Measurements from ENCODE around the gene ACTL6B.

Gene ACTL6B

DNA sequence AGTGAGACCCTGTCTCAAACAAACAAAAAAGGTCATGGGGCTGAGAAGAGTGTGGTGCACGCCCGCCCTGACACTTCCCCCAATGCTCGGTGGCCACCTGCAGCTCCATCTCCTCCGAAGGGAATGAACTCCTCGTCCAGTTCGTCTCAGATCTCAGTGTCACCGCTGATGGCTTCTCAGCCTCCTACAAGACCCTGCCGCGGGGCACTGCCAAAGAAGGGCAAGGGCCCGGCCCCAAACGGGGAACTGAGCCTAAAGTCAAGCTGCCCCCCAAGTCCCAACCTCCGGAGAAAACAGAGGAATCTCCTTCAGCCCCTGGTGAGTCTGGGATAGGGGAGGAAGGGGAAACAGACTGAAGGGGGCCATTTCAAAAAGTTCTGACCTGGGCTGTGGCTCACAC, 49.9 kb downstream of the ACTL6B start:
- TF ChIP-seq NFIC (IDR thresholded peaks at IDR 0.05) (no peak), TAF1 (IDR thresholded peaks at IDR 0.05; ENCODE audit: low read depth) (no peak), ZBTB7A (IDR thresholded peaks at IDR 0.05; ENCODE audit: low read depth) (no peak), CREB1 (IDR thresholded peaks at IDR 0.05; ENCODE audit: low read depth) (no peak), TCF12 (IDR thresholded peaks at IDR 0.05; ENCODE audit: low read depth) (no peak), TEAD4 (IDR thresholded peaks at IDR 0.05) (no peak), EGR1 (IDR thresholded peaks at IDR 0.05) (no peak), EP300 (IDR thresholded peaks at IDR 0.05; ENCODE audit: borderline replicate concordance) (no peak), YY1 (IDR thresholded peaks at IDR 0.05; ENCODE audit: low read depth) (no peak), CEBPB (IDR thresholded peaks at IDR 0.05) (no peak)
- TF ChIP-seq, protein P1, sequence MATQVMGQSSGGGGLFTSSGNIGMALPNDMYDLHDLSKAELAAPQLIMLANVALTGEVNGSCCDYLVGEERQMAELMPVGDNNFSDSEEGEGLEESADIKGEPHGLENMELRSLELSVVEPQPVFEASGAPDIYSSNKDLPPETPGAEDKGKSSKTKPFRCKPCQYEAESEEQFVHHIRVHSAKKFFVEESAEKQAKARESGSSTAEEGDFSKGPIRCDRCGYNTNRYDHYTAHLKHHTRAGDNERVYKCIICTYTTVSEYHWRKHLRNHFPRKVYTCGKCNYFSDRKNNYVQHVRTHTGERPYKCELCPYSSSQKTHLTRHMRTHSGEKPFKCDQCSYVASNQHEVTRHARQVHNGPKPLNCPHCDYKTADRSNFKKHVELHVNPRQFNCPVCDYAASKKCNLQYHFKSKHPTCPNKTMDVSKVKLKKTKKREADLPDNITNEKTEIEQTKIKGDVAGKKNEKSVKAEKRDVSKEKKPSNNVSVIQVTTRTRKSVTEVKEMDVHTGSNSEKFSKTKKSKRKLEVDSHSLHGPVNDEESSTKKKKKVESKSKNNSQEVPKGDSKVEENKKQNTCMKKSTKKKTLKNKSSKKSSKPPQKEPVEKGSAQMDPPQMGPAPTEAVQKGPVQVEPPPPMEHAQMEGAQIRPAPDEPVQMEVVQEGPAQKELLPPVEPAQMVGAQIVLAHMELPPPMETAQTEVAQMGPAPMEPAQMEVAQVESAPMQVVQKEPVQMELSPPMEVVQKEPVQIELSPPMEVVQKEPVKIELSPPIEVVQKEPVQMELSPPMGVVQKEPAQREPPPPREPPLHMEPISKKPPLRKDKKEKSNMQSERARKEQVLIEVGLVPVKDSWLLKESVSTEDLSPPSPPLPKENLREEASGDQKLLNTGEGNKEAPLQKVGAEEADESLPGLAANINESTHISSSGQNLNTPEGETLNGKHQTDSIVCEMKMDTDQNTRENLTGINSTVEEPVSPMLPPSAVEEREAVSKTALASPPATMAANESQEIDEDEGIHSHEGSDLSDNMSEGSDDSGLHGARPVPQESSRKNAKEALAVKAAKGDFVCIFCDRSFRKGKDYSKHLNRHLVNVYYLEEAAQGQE (IDR thresholded peaks at IDR 0.05; ENCODE audit: low read depth): no peak

DNA sequence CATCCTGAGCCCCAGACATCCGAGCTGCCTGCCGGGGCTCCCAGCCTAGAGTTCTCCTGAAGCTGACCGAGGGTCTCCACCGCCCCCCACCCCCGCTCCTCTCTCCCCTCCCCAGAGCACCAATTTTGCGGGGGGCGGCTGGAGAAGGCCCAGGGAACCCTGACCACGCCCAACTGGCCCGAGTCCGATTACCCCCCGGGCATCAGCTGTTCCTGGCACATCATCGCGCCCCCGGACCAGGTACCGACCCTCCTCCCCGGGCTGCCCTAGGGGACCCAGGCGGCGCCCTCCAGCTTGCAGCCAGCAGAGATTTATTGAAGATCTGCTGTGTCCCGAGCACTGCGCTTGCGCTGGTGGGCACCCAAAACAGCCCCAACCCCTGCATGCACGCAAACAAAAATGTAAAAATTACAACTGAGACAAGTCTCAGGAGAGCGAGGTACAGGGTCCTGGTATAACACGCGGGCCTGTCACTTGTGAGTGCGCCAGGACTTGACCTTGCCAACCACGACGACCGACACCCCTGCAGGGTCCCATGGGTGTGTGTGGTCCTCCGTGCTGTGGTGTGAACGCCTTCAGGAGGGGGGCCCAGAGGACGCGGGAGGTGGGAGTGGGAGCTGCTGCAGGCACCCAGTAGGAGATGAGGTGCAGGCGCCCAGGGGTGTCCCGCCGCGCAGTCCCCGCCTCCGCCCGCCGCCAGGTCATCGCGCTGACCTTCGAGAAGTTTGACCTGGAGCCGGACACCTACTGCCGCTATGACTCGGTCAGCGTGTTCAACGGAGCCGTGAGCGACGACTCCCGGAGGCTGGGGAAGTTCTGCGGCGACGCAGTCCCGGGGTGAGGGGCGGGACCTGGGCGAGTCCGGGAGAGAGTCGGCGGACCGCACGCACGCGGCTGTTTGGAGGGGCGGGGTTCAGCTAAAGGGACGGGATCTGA, 51.0 kb downstream of the ACTL6B start:
- no peak for TF ChIP-seq TEAD4 (IDR thresholded peaks at IDR 0.05)
- peak; percentile 16; the same call in 1 of the 2 replicates for TF ChIP-seq ZBTB7A (IDR thresholded peaks at IDR 0.05; ENCODE audit: low read depth)

DNA sequence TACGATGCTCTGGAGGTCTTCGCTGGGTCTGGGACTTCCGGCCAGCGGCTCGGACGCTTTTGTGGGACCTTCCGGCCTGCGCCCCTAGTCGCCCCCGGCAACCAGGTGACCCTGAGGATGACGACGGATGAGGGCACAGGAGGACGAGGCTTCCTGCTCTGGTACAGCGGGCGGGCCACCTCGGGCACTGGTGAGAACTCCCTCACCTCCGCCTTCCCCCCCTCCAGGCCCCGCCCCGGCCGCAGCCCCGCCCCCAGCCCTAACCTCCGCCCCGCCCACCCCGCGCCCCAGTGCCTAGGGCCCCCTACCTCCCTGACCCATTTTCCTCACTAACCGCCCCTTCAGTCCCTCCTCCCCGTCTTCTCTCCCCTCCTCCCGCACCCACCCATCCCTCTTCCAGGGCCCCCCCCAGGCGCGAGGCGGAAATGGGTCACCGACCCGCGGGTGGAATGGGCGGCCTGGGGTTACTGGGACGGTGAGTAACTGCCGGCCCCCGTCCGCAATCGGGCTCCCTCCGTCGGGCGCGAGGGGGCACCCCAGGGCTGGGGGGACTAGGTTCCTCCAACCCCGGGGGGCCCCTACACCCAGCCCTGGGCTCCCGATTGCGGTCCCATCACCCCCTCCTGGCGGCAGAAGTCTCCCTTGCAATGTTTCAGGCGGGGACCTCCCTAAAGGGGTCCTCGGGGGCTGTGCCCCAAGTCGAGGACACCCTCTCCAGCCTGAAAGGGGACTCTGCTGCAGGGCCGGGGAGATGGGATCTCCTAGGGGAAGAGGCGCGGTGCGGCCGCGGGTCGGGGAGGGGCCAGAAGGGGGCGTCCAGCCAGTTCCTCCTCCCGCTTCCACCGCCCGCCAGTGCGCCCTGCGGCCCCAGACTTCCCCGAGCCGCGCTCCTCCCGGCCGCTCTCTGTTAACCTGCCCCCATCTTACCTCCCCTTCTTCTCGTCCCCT, 51.9 kb downstream of the ACTL6B start:
- TF ChIP-seq TEAD4 (IDR thresholded peaks at IDR 0.05) (no peak), FOXM1 (IDR thresholded peaks at IDR 0.05; ENCODE audit: borderline replicate concordance, low read depth) (no peak), RAD21 (IDR thresholded peaks at IDR 0.05; ENCODE audit: low read depth) (no peak), CEBPB (IDR thresholded peaks at IDR 0.05) (no peak), NFIC (IDR thresholded peaks at IDR 0.05) (no peak), ZBTB7A (IDR thresholded peaks at IDR 0.05; ENCODE audit: low read depth) (peak; percentile 87; the same call in 1 of the 2 replicates), TAF1 (IDR thresholded peaks at IDR 0.05; ENCODE audit: low read depth) (peak; percentile 19; the same call in 1 of the 2 replicates)
- TF ChIP-seq, protein P2, sequence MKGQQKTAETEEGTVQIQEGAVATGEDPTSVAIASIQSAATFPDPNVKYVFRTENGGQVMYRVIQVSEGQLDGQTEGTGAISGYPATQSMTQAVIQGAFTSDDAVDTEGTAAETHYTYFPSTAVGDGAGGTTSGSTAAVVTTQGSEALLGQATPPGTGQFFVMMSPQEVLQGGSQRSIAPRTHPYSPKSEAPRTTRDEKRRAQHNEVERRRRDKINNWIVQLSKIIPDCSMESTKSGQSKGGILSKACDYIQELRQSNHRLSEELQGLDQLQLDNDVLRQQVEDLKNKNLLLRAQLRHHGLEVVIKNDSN (IDR thresholded peaks at IDR 0.05): no peak
- TF ChIP-seq, protein P1 (IDR thresholded peaks at IDR 0.05; ENCODE audit: low read depth): no peak

DNA sequence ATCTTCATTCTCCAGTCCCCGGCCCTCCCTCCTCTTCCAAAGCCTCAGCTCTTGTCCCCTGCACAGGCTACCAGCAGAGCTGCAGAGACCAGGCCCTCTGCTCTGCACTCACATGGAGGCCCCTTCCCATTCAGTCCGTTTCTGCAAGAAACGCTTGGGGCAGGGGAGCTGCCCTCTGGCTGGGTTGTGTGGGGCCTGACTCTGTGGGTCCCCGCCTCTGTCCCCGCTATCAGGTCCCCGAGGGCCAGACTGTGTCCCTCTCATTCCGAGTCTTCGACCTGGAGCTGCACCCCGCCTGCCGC, 52.6 kb downstream of the ACTL6B start:
- no peak for TF ChIP-seq CEBPB (IDR thresholded peaks at IDR 0.05)
- no peak for TF ChIP-seq EP300 (IDR thresholded peaks at IDR 0.05; ENCODE audit: borderline replicate concordance)
- TF ChIP-seq, protein P3, sequence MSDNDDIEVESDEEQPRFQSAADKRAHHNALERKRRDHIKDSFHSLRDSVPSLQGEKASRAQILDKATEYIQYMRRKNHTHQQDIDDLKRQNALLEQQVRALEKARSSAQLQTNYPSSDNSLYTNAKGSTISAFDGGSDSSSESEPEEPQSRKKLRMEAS (IDR thresholded peaks at IDR 0.05): 0 out of 2 replicates have a peak, but pooled peaks have one; percentile 29

DNA sequence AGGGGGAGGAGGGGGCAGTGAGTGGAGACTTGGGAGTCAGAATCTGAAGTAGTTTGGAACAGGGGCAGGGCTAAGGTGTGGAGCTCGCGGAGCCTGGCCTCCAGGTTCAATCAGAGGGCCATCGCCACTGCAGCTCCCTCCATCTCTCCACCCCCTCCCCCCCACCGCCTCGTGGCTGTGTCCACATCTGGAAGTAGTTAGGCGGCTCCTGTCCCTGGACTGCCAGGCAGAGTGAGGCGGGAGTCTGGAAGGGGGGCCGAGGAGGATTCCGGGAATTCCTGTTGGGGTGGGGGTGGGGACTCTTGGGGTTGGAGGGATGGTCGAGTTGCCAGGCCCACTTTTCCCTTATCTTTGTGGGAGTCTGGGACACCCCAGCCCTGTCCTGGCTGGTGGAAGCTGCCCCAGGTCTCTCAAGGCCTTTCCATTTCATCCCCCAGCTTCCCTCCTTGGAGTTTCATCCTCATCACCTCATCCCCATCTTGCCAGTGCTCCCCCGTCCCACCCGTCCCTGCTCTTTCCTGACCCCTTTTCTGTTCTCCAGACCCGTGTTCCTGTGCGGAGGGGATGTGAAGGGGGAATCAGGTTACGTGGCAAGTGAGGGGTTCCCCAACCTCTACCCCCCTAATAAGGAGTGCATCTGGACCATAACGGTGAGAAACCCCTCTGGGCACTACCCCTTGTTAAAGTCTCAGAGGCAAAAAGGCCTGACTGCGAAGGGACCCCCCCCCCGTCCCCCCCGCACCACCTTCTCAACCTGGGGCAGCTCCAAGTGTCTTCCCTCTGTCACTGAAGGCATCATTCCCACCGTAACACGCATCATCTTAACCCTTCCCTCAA, 53.1 kb downstream of the ACTL6B start:
- TF ChIP-seq EGR1 (IDR thresholded peaks at IDR 0.05) (no peak), YY1 (IDR thresholded peaks at IDR 0.05; ENCODE audit: low read depth) (no peak), FOXM1 (IDR thresholded peaks at IDR 0.05; ENCODE audit: borderline replicate concordance, low read depth) (no peak), RAD21 (IDR thresholded peaks at IDR 0.05; ENCODE audit: low read depth) (no peak), NFIC (IDR thresholded peaks at IDR 0.05) (no peak), ZBTB7A (IDR thresholded peaks at IDR 0.05; ENCODE audit: low read depth) (no peak), EP300 (IDR thresholded peaks at IDR 0.05; ENCODE audit: borderline replicate concordance) (no peak), CEBPB (IDR thresholded peaks at IDR 0.05) (no peak), CREB1 (IDR thresholded peaks at IDR 0.05; ENCODE audit: low read depth) (no peak), TAF1 (IDR thresholded peaks at IDR 0.05; ENCODE audit: low read depth) (no peak), TEAD4 (IDR thresholded peaks at IDR 0.05) (no peak), TCF12 (IDR thresholded peaks at IDR 0.05; ENCODE audit: low read depth) (no peak)
- TF ChIP-seq, protein P1 (IDR thresholded peaks at IDR 0.05; ENCODE audit: low read depth): no peak
- TF ChIP-seq, protein P2 (IDR thresholded peaks at IDR 0.05): no peak
- TF ChIP-seq, protein P3 (IDR thresholded peaks at IDR 0.05): no peak

All from Ishikawa (cell line).